Effector CD4-positive, alpha-beta T cell (primary cell): ENCODE results near the gene RCSD1.
A peak's percentile ranks its signal among the peaks of the same experiment; 100 is the strongest.

Source experiments
- DNase-seq: peaks from one replicate; pipeline ENCODE4 v3.0.0-alpha.2; 2020

The RCSD1 gene

DNA sequence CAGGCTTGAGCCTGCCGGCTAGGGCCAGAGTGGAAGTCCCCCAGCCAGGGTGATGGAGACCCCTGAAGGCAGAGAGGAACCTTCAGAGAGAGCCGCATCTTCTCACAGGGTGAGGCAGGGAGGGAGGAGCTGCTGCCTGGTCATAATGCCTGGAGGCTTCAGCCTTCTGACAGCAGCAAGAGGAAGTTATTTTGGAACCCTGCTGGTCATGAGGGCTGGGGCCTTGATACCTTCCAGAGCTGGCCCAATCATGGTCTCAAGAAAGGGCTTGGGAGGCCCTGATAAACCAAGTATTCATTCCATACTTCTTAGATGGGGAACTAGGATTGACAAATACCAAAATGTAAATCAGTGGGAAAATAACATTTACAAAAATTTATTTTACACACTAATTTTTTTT, 65.1 kb downstream of the RCSD1 start:
- DNase-seq = no peak

GRCh38 chr1:167695756-167696561, 65.9 kb downstream of the RCSD1 start:
- DNase-seq = no peak

- no peak for DNase-seq
These were observed 67.7 kb downstream of the RCSD1 start for GRCh38 chr1:167697667-167698141.

DNA sequence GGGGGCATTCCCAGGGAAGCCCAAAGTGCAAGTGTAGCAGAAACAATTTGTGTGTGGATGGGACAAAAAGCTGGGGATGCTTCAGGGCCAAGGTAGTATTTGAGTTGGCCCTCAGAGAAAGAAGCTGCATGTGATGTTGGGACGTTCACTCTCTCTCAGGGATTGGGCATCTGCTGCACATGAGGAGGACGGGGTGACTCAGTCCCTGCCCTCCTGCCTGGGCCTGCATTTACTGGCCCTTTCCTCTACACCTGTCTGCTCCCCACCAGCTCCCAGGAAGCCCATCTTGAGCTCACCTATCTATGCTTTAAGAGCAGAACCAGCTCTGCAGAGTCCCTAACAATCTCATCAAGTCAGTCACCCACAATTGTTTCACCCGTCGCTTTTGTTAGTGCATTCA, 68.3 kb downstream of the RCSD1 start:
- no peak for DNase-seq

GRCh38 chr1:167701510-167701909, 71.5 kb downstream of the RCSD1 start:
- no peak for DNase-seq

DNA sequence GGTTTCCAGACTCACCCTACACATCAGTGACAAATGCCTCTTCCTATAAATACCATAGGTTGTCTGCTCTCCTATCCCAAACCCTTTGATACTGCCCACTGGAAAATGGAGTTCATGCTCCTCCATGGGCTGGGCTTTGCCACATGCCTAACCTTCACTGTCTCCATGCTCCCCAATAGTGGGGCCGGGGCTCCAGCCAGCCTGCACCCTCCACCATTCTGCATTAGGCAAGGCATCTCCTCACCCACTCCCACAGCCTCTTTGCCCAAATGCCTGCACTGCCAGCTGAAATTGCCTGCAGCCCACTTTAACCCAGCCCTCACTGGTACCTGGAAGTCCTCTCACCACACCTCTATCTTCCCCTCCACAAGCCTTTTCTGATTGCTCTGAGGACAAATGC, 73.5 kb downstream of the RCSD1 start:
- no peak for DNase-seq

DNA sequence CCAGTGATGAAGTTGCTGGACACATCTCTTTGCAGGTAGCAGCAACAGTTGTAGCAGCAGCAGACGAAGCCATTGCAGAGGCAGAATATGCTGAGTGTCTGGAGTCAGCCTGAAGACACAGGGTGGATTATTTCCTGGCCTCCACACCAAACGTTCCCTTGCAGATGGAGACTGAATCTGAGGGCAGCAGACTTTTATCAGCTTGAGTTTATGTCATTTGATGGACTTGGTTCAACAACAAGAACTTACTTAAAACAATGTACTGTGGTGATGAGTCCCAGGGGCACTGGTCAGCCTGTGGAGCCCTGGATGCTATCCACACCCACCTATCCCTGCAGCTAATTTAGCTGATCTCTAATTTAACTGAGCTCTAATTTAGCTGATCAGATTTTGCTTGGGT, 74.7 kb downstream of the RCSD1 start:
- no peak for DNase-seq

DNA sequence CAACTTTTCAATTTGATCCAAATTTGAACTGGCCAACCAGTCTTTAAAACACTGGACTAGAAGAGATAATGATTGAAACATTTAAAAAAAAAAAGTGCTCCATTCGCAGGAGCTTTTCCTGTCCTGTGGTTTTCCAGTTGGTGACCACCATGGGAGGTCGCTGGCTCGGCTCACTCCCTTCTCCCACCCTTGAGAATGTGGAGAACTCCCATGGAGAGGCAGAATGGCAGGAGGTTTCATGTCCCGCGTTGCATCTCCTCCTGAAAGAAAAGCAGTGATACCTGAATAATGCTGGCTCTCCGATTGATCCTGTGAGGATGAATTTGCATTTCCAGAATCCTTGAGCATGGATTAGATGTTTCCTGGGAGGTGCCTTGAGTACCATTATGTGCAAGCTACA, 75.2 kb downstream of the RCSD1 start:
- no peak for DNase-seq

- DNase-seq = no peak
These were observed 76.3 kb downstream of the RCSD1 start for GRCh38 chr1:167706363-167706762.

- no peak for DNase-seq
These were observed 77.2 kb downstream of the RCSD1 start for GRCh38 chr1:167706931-167707877.

DNA sequence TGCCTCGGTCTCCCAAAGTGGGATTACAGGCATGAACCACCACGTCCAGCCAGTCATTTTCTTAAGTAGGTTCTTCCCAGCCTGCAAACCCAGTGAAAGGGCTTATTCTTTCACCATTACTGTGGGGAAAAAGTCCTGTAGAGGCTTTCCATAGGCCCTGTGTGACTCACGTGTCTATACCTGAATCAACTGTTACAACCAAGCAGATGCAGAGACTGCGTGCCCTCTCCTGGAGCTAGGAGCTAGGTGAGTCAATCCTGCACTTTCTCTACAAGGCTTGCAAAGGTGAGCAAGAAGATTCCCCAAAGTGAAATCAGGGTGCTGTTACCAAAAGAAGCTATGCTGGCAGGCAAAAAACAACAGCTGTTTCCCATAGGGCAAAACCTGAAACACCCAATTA, 77.9 kb downstream of the RCSD1 start:
- DNase-seq = no peak

- no peak for DNase-seq
These were observed 78.9 kb downstream of the RCSD1 start for GRCh38 chr1:167708940-167709389.

DNA sequence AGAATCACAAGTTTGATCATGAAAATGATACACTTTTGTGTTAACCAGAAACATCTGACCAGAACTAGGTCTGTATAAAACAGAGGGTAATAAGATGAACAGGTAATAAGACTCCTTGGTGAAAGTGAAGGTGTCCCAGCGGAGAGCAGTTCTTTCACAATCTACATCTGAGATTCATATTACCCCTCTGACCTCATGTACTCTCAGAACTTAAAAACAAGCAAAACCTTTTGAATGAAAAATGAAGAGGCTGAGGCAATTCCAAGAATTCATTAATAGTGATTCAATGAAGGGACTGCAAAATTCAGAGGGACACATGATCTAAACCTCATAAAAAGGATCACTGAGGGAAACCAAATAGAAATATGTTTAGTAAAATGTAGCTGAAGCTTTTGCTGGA, 80.8 kb downstream of the RCSD1 start:
- DNase-seq = no peak

DNA sequence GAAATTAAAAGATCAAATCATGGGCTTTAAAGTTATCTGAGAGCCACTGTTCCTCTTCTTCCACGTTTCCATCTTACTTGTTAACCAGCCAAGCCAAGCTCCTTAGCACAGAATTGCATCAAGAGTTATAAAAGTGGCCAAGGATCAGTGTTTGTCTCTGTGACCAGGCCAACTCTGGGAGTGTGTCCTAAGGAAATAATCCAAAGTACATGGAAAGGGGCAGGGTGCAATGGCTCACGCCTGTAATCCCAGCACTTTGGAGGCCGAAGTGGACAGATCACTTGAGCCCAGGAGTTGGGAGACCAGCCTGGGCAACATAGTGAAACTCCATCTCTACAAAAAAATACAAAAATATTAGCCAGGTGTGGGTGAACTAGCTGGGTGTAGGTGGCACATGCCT, 81.8 kb downstream of the RCSD1 start:
- DNase-seq = no peak

GRCh38 chr1:167713330-167714081, 83.5 kb downstream of the RCSD1 start:
- DNase-seq = no peak

GRCh38 chr1:167714098-167714438, 84.0 kb downstream of the RCSD1 start:
- no peak for DNase-seq

GRCh38 chr1:167714439-167715156, 84.6 kb downstream of the RCSD1 start:
- DNase-seq = peak; percentile 79

- peak; percentile 80 for DNase-seq
These were observed 85.3 kb downstream of the RCSD1 start for GRCh38 chr1:167715157-167715999.

- DNase-seq = no peak
These were observed 85.9 kb downstream of the RCSD1 start for GRCh38 chr1:167716000-167716271.

DNA sequence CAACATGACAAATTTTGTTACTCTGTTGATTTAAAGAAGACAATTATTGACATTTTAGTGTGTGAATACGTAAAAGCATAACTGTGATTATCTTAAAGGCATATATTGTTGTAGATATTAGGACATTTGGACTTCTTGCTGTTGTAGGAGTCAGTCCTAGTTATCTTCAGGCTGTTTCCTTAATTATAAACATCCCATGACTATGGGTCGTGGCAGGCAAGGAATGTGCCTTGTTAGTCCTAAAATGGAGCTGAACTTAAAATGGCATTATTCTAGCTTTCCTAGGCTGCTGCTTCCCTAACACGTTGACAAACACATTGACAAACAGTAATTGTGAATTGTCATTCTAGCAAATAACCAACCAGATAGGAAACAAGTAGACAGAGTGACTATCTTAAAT, 87.3 kb downstream of the RCSD1 start:
- no peak for DNase-seq

DNA sequence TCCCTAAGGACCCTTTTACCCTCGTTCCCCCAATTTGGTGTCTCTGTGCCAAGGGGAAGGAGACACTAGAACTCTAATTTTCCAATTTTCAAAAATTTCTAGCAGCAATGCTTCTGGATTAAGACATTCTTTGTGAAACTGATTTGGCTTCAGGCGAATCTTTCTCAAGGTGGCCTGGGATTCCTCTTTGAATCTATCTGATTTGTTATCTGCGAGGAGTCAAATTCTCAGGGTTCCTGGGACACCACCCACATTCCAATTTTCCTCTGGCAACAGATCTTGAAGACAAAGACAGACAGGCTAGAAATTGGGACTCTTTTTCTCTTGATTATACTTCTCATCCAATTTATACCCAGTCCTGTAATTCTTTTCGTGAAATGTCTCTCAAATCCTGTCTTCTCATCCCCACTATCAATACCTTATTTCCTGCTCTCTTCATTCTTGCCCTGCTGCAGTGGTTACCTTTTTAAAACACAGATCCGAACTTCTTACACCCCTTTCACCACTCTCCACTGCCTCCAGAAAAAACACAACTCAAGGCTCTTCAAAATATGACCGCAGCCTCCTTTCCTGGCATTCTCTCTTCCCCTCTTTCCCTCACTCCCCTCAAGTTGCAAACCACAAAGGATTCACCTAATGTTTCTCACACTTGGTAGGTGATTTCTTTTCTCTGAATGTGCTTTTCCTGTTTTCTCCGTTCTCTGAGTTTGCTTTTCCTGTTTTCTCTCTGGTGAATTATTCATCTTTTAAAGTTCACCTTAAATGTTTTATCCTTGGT, 89.1 kb downstream of the RCSD1 start:
- no peak for DNase-seq
